Epithelial cell of esophagus (primary cell): ENCODE data around the gene LDLRAD1.
"Not testable (repeated sequence)": the region's sequence is repeated elsewhere in the genome, so short reads cannot be mapped to it uniquely, and the experiment has no call there.

Experiments
- DNase-seq: peaks from one replicate; pipeline ENCODE4 v3.0.0; 2010; ENCODE audit warnings: low read depth
- H3K4me3 ChIP-seq: 2 replicates; pipeline ENCODE4 v1.5.1; 2011; ENCODE audit warnings: mild to moderate bottlenecking, low read length, control low read depth
- TF ChIP-seq, protein P1 (sequence below): IDR thresholded peaks from 2 replicates; pipeline ENCODE4 v1.5.1; 2011; ENCODE audit warnings: low read depth, mild to moderate bottlenecking, low read length, control low read depth, inconsistent platforms; ENCODE audit not compliant: insufficient read depth; ENCODE audit errors: missing control alignments

LDLRAD1 gene

DNA sequence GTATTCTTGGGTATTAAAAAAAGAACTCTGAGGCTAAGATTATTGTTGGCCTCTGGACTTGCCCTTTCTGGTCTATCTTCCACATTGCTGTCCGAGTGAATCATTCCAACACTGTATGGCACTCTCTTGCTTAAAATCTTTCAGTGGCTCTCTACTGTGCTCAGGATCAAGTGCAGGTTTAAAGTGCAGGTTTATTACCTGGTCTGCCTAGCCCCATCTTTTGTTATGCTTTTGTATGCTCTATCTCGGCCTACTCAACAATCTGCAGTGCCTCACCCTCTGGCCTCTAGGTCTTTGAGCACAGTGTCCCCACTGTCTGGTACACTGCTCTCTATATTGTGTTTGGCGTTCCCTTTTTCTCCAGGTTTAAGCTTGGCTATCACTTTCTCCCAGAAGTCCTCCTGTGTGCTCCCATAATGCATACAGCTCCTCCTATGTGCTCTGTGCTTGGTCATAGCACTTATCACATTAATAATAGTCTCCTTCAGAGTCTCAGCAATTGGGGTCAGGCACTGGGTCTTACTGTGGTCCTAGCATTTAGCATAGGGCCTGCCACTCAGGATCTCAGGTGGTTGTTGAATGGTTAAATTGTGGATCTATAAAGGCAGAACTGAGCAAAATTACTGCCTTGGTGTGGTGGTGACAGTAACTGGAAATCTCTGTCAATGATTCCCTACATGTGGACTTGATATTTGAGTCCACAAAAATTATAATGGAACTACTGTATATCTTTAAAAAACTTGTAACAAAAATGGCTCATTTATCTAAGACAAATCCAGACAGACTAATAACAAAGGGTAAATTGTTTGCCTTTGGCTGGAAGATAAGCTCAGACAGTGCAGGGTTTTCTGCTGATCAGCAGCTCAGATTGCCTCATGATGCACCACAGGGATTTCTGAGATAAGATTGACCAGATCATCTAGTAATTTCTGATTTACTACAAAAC, 10.6 kb upstream of the LDLRAD1 start:
- no peak overlapping the region for H3K4me3 ChIP-seq
- no peak for DNase-seq
- TF ChIP-seq, protein P1, sequence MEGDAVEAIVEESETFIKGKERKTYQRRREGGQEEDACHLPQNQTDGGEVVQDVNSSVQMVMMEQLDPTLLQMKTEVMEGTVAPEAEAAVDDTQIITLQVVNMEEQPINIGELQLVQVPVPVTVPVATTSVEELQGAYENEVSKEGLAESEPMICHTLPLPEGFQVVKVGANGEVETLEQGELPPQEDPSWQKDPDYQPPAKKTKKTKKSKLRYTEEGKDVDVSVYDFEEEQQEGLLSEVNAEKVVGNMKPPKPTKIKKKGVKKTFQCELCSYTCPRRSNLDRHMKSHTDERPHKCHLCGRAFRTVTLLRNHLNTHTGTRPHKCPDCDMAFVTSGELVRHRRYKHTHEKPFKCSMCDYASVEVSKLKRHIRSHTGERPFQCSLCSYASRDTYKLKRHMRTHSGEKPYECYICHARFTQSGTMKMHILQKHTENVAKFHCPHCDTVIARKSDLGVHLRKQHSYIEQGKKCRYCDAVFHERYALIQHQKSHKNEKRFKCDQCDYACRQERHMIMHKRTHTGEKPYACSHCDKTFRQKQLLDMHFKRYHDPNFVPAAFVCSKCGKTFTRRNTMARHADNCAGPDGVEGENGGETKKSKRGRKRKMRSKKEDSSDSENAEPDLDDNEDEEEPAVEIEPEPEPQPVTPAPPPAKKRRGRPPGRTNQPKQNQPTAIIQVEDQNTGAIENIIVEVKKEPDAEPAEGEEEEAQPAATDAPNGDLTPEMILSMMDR, result no peak

DNA sequence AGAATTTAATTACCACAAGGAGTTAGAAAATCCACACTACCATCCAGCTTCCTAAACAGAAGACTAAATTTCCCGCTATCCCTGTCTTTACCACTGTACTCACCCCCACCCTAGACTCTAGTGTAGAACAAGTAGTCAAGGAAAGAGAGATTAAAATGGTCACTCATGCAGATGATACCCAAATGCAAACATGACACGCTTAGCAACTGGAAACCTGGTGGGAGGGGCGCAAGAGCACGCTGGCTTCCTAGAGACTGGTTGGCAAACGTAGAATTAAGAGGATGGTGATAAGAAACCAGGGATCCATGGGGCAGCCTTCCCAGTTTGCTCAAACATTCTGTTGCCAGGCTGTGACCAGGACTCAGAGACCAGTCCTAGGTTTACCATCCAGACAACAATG, 9.9 kb upstream of the LDLRAD1 start:
- no peak for DNase-seq
- no peak overlapping the region for H3K4me3 ChIP-seq
- TF ChIP-seq, protein P1, result no peak

GRCh38 chr1:54024811-54025210, 6.8 kb upstream of the LDLRAD1 start:
- not testable (repeated sequence) for DNase-seq, H3K4me3 ChIP-seq

GRCh38 chr1:54024358-54024757, 6.4 kb upstream of the LDLRAD1 start:
- no peak for DNase-seq
- no peak overlapping the region for H3K4me3 ChIP-seq
- TF ChIP-seq, protein P1, result no peak

DNA sequence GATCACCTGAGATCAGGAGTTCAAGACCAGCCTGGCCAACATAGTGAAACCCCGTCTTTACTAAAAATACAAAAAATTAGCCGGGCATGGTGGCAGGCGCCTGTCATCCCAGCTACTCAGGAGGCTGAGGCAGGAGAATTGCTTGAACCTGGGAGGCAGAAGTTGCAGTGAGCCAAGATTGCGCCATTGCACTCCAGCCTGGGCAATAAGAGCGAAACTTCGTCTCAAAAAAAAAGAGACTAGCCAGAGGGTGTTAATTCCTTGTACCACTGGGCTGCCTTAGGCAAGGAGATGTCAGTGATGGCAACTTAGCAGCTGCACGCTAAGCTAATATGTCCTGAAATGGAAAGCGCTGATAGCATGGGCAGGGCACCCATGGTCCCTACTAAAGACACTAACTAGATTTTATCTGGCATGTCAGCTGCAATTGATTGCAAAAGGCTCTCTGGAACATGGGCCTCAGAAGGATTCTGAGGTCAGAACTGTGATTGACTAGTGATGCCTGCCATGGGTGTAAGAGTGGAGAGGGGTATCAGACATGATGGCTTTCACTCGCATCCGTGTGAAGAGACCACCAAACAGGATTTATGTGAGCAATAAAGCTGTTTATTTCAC, 1.7 kb upstream of the LDLRAD1 start:
- H3K4me3 ChIP-seq, DNase-seq: not testable (repeated sequence)

- H3K4me3 ChIP-seq, result no peak overlapping the region
- DNase-seq, result no peak
- TF ChIP-seq, protein P1, result no peak
Observed at GRCh38 chr1:54018635-54019034, 649 bp upstream of the LDLRAD1 start.

- DNase-seq, result peak; percentile 94
- TF ChIP-seq, protein P1, result no peak
- no peak overlapping the region for H3K4me3 ChIP-seq
Observed at GRCh38 chr1:54016343-54017282, 1.4 kb downstream of the LDLRAD1 start.
